ENCODE results near the gene GAST. TPM values are rescaled to one million over a fixed set of nuclear protein-coding genes. Genes with fewer than 3 reads are reported as not detected.

Gene GAST
- total and polyA plus RNA-seq, 2 of the 4 experiments (the other 2 are of a cell fraction) = not detected

- dilution Hi-C loops (cut with HindIII; ENCODE audit: low sequenced_read_pairs, unreplicated experiment) = no loop called here
- Histone ChIP-seq H3K9me3 (ENCODE audit: control insufficient read depth, insufficient read depth, low read length) (no peaks in the 10 kb centered on the region), H4K20me1 (ENCODE audit: insufficient read depth, low read length) (no peaks in the 10 kb centered on the region), H4K91ac (ENCODE audit: insufficient read depth, low read depth, low read length) (no peak overlapping the region), H3K36me3 (ENCODE audit: control insufficient read depth, insufficient read depth, low read length) (no peaks in the 10 kb centered on the region), H3K14ac (replicated peaks; ENCODE audit: low read depth, low read length) (no peak overlapping the region), H2BK20ac (ENCODE audit: low read depth, low read length) (no peak overlapping the region), H2BK5ac (ENCODE audit: low read depth, low read length, poor library complexity, severe bottlenecking) (no peak overlapping the region), H3K9ac (ENCODE audit: low read depth, low read length) (no peak overlapping the region), H3K4ac (ENCODE audit: low read depth, low read length) (no peak overlapping the region), H3K23ac (ENCODE audit: low read depth, low read length) (no peak overlapping the region), H3K27me3 (ENCODE audit: control insufficient read depth, insufficient read depth, low read length) (peaks cover 12% of the 10 kb centered on the region), H3K4me2 (ENCODE audit: low read depth, low read length) (no peak overlapping the region), H3K9me1 (ENCODE audit: insufficient read depth, low read length) (no peaks in the 10 kb centered on the region), H2BK120ac (ENCODE audit: low read depth, low read length) (no peak overlapping the region), H2BK15ac (ENCODE audit: low read depth, low read length) (no peak overlapping the region), H4K5ac (ENCODE audit: low read depth, low read length) (no peak overlapping the region), H3K56ac (ENCODE audit: extremely low read depth, insufficient read depth, low read length) (no peak overlapping the region), H3K4me3 (ENCODE audit: insufficient read depth, low read depth, low read length) (no peak overlapping the region), H2AK5ac (ENCODE audit: low read depth, low read length) (no peak overlapping the region), H3K18ac (ENCODE audit: low read depth, low read length) (no peak overlapping the region), H3K4me1 (ENCODE audit: control insufficient read depth, insufficient read depth, low read length) (peaks cover 6% of the 10 kb centered on the region), H4K8ac (ENCODE audit: low read depth in 2 of 2, low read length in 2 of 2) (no peak overlapping the region), H3K27ac (ENCODE audit: insufficient read depth, low read length) (no peak overlapping the region), H2AK9ac (replicated peaks; ENCODE audit: low read depth, low read length, poor library complexity) (no peak overlapping the region), H3K79me1 (ENCODE audit: low read depth in 1 of 2, low read length in 2 of 2) (no peaks in the 10 kb centered on the region), H2AFZ (replicated peaks; ENCODE audit: low read length, poor library complexity) (no peak overlapping the region)
- POLR2A ChIA-PET (ENCODE audit: unreplicated experiment) = interaction anchor here (1.0 kb wide), 1 partner anchor 8 kb away, joined by 4 read pairs; no protein-coding TSS in a partner anchor
- in situ Hi-C loops (cut with MboI; ENCODE audit: low sequenced_read_pairs) = no loop called here
- intact Hi-C loops (cut with micrococcal nuclease) = no loop called here
- DNase-seq (no peak), ATAC-seq (ENCODE audit: low read depth) (no peak)
- CTCF ChIA-PET = interaction anchor here (0.6 kb wide), 1 partner anchor 151 kb away, joined by 3 read pairs; no protein-coding TSS in a partner anchor
- BruUV-seq (replicated peaks) = no TSS peak
- TF ChIP-seq MXI1 (IDR thresholded peaks at IDR 0.05; ENCODE audit: borderline replicate concordance, low read depth, low read length) (no peak), CTCF (conservative IDR thresholded peaks at IDR 0.05; ENCODE audit: low read depth, low read length) (no peak), RCOR1 (IDR thresholded peaks at IDR 0.05; ENCODE audit: insufficient replicate concordance, low read length) (no peak), BHLHE40 (IDR thresholded peaks at IDR 0.05; ENCODE audit: low read depth, low read length) (no peak), RFX5 (IDR thresholded peaks at IDR 0.05; ENCODE audit: low read depth, low read length) (no peak), CHD1 (IDR thresholded peaks at IDR 0.05; ENCODE audit: low read depth, low read length) (no peak), ELK1 (IDR thresholded peaks at IDR 0.05; ENCODE audit: borderline replicate concordance, low read depth, low read length) (no peak), NFE2L2 (IDR thresholded peaks at IDR 0.05; ENCODE audit: low read depth, low read length) (no peak), USF2 (IDR thresholded peaks at IDR 0.05; ENCODE audit: low read depth, low read length) (no peak), FOS (IDR thresholded peaks at IDR 0.05; ENCODE audit: low read depth, low read length) (no peak)
- no CpG with 5 or more reads among the region's 10 CpGs for WGBS, 2 experiments (ENCODE audit: extremely low coverage in 2 of 2, insufficient read length in 1 of 2)
Measured at GRCh38 chr17:41680426-41681040, 31.6 kb upstream of the GAST start.
